ENCODE measurements around the gene POU2AF2. TPM values are rescaled to one million over a fixed set of nuclear protein-coding genes. Genes with fewer than 3 reads are reported as not detected.
"Not testable (repeated sequence)": the region's sequence is repeated elsewhere in the genome, so short reads cannot be mapped to it uniquely, and the experiment has no call there.

The POU2AF2 gene
- total RNA-seq, 1 experiment from 2014 or later, result not detected

GRCh38 chr11:111221208-111221607 lies 24.3 kb upstream of the POU2AF2 start:
- Histone ChIP-seq H3F3A (ENCODE audit: insufficient read depth, low read depth) (no peaks in the 10 kb centered on the region), H3K27ac (no peak overlapping the region), H3K9me2 (ENCODE audit: insufficient read depth) (no peaks in the 10 kb centered on the region), H4K20me1 (ENCODE audit: insufficient read depth) (no peaks in the 10 kb centered on the region), H3K9me3 (ENCODE audit: insufficient read depth, low read depth) (no peaks in the 10 kb centered on the region), H3K4me3 (no peak overlapping the region), H2AFZ (no peak overlapping the region), H3K27me3 (ENCODE audit: insufficient read depth, low read depth) (no peaks in the 10 kb centered on the region), H3K36me3 (ENCODE audit: low read depth) (no peaks in the 10 kb centered on the region), H3K79me2 (ENCODE audit: low read depth) (no peaks in the 10 kb centered on the region), H3K4me2 (no peak overlapping the region), H3K4me1 (replicated peaks; ENCODE audit: insufficient read depth) (no peaks in the 10 kb centered on the region)
- peak in 1 of 2 experiments; percentile 15 for DNase-seq
- TF ChIP-seq EZH2 (IDR thresholded peaks at IDR 0.05; ENCODE audit: low read depth) (no peak), CTCF (conservative IDR thresholded peaks at IDR 0.05) (no peak)
- POLR2A ChIA-PET (ENCODE audit: unreplicated experiment), result no interaction called here
- intact Hi-C loops (cut with micrococcal nuclease; ENCODE audit: unreplicated experiment), result no loop called here
- CTCF ChIA-PET, result interaction anchor here (0.8 kb wide), 1 partner anchor 9 kb away, joined by 3 read pairs; no protein-coding TSS in a partner anchor
- no TSS peak for BruUV-seq (replicated peaks)

GRCh38 chr11:111221936-111222335 lies 23.6 kb upstream of the POU2AF2 start:
- H3K27ac ChIP-seq; H3K4me1 ChIP-seq (replicated peaks; ENCODE audit: insufficient read depth); POLR2A ChIA-PET (ENCODE audit: unreplicated experiment); H3K79me2 ChIP-seq (ENCODE audit: low read depth); H3K9me2 ChIP-seq (ENCODE audit: insufficient read depth); H3F3A ChIP-seq (ENCODE audit: insufficient read depth, low read depth); H3K9me3 ChIP-seq (ENCODE audit: insufficient read depth, low read depth); intact Hi-C loops (cut with micrococcal nuclease; ENCODE audit: unreplicated experiment); H4K20me1 ChIP-seq (ENCODE audit: insufficient read depth); H3K27me3 ChIP-seq (ENCODE audit: insufficient read depth, low read depth); H3K36me3 ChIP-seq (ENCODE audit: low read depth); H3K4me3 ChIP-seq; H3K4me2 ChIP-seq; DNase-seq; BruUV-seq (replicated peaks); CTCF ChIA-PET; H2AFZ ChIP-seq: not testable (repeated sequence)

GRCh38 chr11:111222821-111223455 lies 22.6 kb upstream of the POU2AF2 start:
- H3K27ac ChIP-seq; H2AFZ ChIP-seq; H3K4me3 ChIP-seq; H3K79me2 ChIP-seq (ENCODE audit: low read depth); H3F3A ChIP-seq (ENCODE audit: insufficient read depth, low read depth); H3K9me3 ChIP-seq (ENCODE audit: insufficient read depth, low read depth); H3K9me2 ChIP-seq (ENCODE audit: insufficient read depth); H3K4me1 ChIP-seq (replicated peaks; ENCODE audit: insufficient read depth); DNase-seq; BruUV-seq (replicated peaks); POLR2A ChIA-PET (ENCODE audit: unreplicated experiment); H3K36me3 ChIP-seq (ENCODE audit: low read depth); H3K27me3 ChIP-seq (ENCODE audit: insufficient read depth, low read depth); H4K20me1 ChIP-seq (ENCODE audit: insufficient read depth); H3K4me2 ChIP-seq; intact Hi-C loops (cut with micrococcal nuclease; ENCODE audit: unreplicated experiment); CTCF ChIA-PET: not testable (repeated sequence)

GRCh38 chr11:111225881-111226280 lies 19.6 kb upstream of the POU2AF2 start:
- Histone ChIP-seq H3K4me2 (no peak overlapping the region), H3K36me3 (ENCODE audit: low read depth) (no peaks in the 10 kb centered on the region), H3K9me3 (ENCODE audit: insufficient read depth, low read depth) (no peaks in the 10 kb centered on the region), H3F3A (ENCODE audit: insufficient read depth, low read depth) (no peaks in the 10 kb centered on the region), H3K79me2 (ENCODE audit: low read depth) (no peaks in the 10 kb centered on the region), H3K4me3 (no peak overlapping the region), H4K20me1 (ENCODE audit: insufficient read depth) (no peaks in the 10 kb centered on the region), H3K9me2 (ENCODE audit: insufficient read depth) (no peaks in the 10 kb centered on the region), H3K27me3 (ENCODE audit: insufficient read depth, low read depth) (no peaks in the 10 kb centered on the region), H2AFZ (no peak overlapping the region), H3K4me1 (replicated peaks; ENCODE audit: insufficient read depth) (peaks cover 2% of the 10 kb centered on the region), H3K27ac (no peak overlapping the region)
- DNase-seq, result no peak
- intact Hi-C loops (cut with micrococcal nuclease; ENCODE audit: unreplicated experiment), result no loop called here
- ChIA-PET POLR2A (ENCODE audit: unreplicated experiment) (interaction anchor here (0.6 kb wide), 1 partner anchor 1217 kb away, joined by 5 read pairs; no protein-coding TSS in a partner anchor), CTCF (no interaction called here)
- no TSS peak for BruUV-seq (replicated peaks)
- TF ChIP-seq CTCF (conservative IDR thresholded peaks at IDR 0.05) (no peak), EZH2 (IDR thresholded peaks at IDR 0.05; ENCODE audit: low read depth) (no peak)
